Esophagus muscularis mucosa (tissue), 4 donors: ENCODE data around the gene CALHM2. TPM values are rescaled to one million over a fixed set of nuclear protein-coding genes. Genes with fewer than 3 reads are reported as not detected.

Source experiments
- DNase-seq: peaks from one replicate; pipeline ENCODE4 v3.0.0-alpha.2; 2017; ENCODE audit errors: extremely low spot score
- H3K27ac ChIP-seq, 4 donors: fragments of 200-600 bp; sonication (generic); replicated peaks in 1 of 4; 1 replicate in 3 of 4; 2 replicates in 1 of 4; pipeline ENCODE4 v1.5.1; 2016 to 2019; ENCODE audit warnings: mild to moderate bottlenecking in 1 of 4
- H3K27me3 ChIP-seq, 4 donors: fragments of 200-600 bp; sonication (generic); one replicate each; pipeline versions ENCODE4 v1.5.1 to v1.6.0; 2016 to 2019
- H3K36me3 ChIP-seq, 4 donors: fragments of 200-600 bp; sonication (generic); one replicate each; pipeline ENCODE4 v1.5.1; 2016 to 2019
- H3K4me1 ChIP-seq, 4 donors: fragments of 200-600 bp; sonication (generic); one replicate each; pipeline ENCODE4 v1.5.1; 2016 to 2019
- H3K4me3 ChIP-seq, 4 donors: fragments of 200-600 bp; sonication (generic); 1 replicate in 2 of 4; 2 replicates in 2 of 4; pipeline ENCODE4 v1.5.1; 2016 to 2019; ENCODE audit warnings: mild to moderate bottlenecking in 4 of 4, moderate library complexity in 1 of 4
- H3K9me3 ChIP-seq, 4 donors: fragments of 200-600 bp; sonication (generic); 1 replicate in 3 of 4; 2 replicates in 1 of 4; pipeline ENCODE4 v1.5.1; 2016 to 2019
- EP300 ChIP-seq: sonication (generic); formaldehyde crosslinking; IDR thresholded peaks from one replicate; pipeline ENCODE4 v1.6.1; 2017; ENCODE audit warnings: antibody characterized with exemption
- POLR2A ChIP-seq: fragments of 450-650 bp; IDR thresholded peaks from one replicate; pipeline ENCODE4 v1.6.1; 2017; ENCODE audit warnings: antibody characterized with exemption, moderate library complexity, mild to moderate bottlenecking, low read depth
- POLR2AphosphoS5 ChIP-seq, 2 donors: sonication (generic); formaldehyde crosslinking; IDR thresholded peaks; one replicate each; pipeline ENCODE4 v1.6.1; 2017; ENCODE audit warnings: antibody characterized with exemption in 2 of 2
- WGBS: methylation state at CpG from one replicate; pipeline ENCODE4 v1.1.5; 2018; 5-methylcytosine and 5-hydroxymethylcytosine counted together
- intact Hi-C: fragments of 100-400 bp; cut with DNase I; formaldehyde crosslinking; loops from one replicate; pipeline ENCODE4 v1.15.1; 2023
- total RNA-seq, 4 donors: library from RNA; depleted of rRNA; stranded (reverse); fragments of >200 nt; gene quantifications; one replicate each; pipeline versions ENCODE4 v1.1.0 to v1.2.1, GENCODE V29; 2016
- TF ChIP-seq, protein P1 (sequence below), 3 experiments: fragments of 200-600 bp in 2 of 3; fragments of 450-650 bp in 1 of 3; sonication (generic) in 2 of 3; IDR thresholded peaks; one replicate each; pipeline ENCODE4 v1.5.1; 2017 to 2019; ENCODE audit warnings: antibody characterized with exemption in 3 of 3, mild to moderate bottlenecking in 2 of 3, moderate library complexity in 1 of 3

CALHM2 gene
- total RNA-seq, 4 donors from 2014 or later: 44.4 to 69.9 (median 62.8) TPM

DNA sequence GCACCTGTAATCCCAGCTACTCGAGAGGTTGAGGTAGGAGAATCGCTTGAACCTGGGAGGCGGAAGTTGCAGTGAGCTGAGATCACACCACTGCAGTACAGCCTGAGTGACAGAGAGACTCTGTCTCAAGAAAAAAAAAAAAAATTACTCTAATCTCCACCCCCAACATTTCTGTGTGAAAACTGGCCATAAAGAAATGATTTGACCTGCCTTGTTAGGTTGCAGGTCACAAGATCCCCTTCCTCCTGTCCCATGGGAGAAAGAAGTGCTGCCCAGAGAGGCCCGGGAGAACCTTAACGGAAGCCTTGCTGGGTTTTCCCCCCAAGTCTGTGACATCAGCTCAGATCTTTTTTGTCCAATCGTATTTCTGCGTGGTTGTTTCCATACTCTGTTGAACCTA is 15.2 kb upstream of the CALHM2 start:
- no peaks in the 10 kb centered on the region for H3K27me3 ChIP-seq
- intact Hi-C loops: no loop called here
- no peak overlapping the region for H3K27ac ChIP-seq
- WGBS: 93% methylated on average over 7 of the region's 7 CpGs
- no peak overlapping the region for H3K4me3 ChIP-seq
- no peaks in the 10 kb centered on the region for H3K9me3 ChIP-seq
- no peaks in the 10 kb centered on the region for H3K36me3 ChIP-seq
- peaks cover 0 to 16% (median 2%) of the 10 kb centered on the region in 4 donors for H3K4me1 ChIP-seq
- DNase-seq: no peak
- TF ChIP-seq POLR2AphosphoS5 (IDR thresholded peaks at IDR 0.05): no peak
- no peak for TF ChIP-seq POLR2A
- no peak for TF ChIP-seq EP300
- TF ChIP-seq, protein P1, sequence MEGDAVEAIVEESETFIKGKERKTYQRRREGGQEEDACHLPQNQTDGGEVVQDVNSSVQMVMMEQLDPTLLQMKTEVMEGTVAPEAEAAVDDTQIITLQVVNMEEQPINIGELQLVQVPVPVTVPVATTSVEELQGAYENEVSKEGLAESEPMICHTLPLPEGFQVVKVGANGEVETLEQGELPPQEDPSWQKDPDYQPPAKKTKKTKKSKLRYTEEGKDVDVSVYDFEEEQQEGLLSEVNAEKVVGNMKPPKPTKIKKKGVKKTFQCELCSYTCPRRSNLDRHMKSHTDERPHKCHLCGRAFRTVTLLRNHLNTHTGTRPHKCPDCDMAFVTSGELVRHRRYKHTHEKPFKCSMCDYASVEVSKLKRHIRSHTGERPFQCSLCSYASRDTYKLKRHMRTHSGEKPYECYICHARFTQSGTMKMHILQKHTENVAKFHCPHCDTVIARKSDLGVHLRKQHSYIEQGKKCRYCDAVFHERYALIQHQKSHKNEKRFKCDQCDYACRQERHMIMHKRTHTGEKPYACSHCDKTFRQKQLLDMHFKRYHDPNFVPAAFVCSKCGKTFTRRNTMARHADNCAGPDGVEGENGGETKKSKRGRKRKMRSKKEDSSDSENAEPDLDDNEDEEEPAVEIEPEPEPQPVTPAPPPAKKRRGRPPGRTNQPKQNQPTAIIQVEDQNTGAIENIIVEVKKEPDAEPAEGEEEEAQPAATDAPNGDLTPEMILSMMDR (IDR thresholded peaks at IDR 0.05): no peak

DNA sequence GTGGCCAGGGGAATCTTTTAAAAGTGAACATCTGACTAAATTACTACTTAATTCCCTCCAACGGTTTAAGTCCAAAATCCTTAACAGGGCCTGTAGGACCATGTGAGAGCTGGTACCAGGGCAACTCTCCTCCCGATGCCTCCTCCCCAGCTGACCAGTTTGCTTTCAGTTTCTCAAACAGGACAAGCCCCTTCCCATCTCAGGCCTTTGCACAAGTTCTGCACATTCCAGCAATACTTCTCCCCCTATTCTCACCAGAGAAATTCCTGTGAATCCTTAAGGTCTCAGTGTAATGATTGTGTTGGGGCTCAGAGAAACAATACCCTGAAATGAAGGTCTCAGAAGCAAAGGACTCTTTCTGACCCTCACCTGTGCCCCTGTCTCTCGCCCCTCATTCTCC is 14.6 kb upstream of the CALHM2 start:
- WGBS: 86% methylated on average over 3 of the region's 3 CpGs
- DNase-seq: no peak
- TF ChIP-seq POLR2A: no peak
- TF ChIP-seq, protein P1 (IDR thresholded peaks at IDR 0.05): no peak
- no peaks in the 10 kb centered on the region for H3K9me3 ChIP-seq
- intact Hi-C loops: no loop called here
- peaks cover 0 to 12% (median 2%) of the 10 kb centered on the region in 4 donors for H3K4me1 ChIP-seq
- H3K27me3 ChIP-seq: no peaks in the 10 kb centered on the region
- H3K27ac ChIP-seq: no peak overlapping the region
- H3K36me3 ChIP-seq: no peaks in the 10 kb centered on the region
- no peak overlapping the region for H3K4me3 ChIP-seq

DNA sequence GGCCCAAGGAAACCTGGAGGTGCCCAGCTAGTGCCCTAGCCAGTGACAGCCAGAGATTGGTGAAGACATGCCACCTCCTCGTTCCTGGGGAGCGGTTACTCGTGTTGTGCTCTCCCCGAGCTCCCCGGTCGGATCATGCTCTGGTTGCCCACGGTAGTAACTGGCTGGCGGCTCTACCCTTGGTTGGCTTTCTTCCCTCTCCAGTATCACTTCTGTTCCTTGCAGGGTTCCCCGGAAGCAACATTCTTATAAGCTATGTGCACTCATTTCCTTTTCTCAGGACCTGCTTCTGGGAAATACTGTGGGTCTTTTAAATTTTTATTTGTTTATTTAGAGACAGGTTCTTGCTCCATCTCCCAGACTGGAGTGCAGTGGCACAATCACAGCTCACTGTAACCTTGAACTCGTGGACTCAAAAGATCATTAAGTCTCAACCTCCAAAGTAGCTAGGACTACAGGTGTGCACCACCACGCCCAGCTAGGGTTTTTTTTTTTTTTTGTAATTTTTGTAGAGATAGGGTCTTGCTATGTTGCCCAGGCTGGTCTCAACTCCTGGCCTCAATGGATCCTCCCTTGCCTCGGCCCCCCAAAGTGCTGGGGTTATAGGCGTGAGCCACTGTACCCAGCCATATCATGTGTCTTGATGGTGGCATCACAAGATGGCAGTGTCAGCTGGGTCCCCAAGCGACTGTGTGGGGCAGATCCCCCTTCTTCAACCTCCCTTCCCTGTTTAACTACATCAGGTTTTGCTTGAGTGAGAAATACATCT is 13.4 kb upstream of the CALHM2 start:
- no peaks in the 10 kb centered on the region for H3K27me3 ChIP-seq
- H3K36me3 ChIP-seq: no peaks in the 10 kb centered on the region
- TF ChIP-seq, protein P1 (IDR thresholded peaks at IDR 0.05): no peak
- TF ChIP-seq POLR2AphosphoS5 (IDR thresholded peaks at IDR 0.05): no peak
- DNase-seq: no peak
- intact Hi-C loops: no loop called here
- WGBS: 78% methylated on average over 14 of the region's 14 CpGs
- H3K9me3 ChIP-seq: no peaks in the 10 kb centered on the region
- H3K27ac ChIP-seq: no peak overlapping the region
- H3K4me1 ChIP-seq: peaks cover 0 to under 1% (median 0%) of the 10 kb centered on the region in 4 donors
- no peak overlapping the region for H3K4me3 ChIP-seq

DNA sequence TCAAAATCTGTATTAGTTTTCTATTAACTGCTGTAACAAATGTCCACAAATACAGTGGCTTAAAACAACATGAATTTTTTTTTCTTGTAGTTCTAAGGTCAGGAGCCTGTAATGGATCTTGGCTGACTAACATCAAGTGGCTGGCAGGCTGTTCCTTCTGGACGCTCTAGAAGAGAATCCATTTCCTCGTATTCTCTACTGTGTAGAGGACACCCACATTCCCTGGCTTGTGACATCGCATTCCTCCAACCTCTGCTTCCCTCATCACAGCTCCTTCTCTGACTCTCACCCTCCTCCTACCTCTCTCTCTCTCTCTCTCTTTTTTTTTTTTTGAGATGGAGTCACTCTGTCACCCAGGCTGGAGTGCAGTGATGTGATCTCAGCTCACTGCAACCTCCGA is 11.3 kb upstream of the CALHM2 start:
- Histone ChIP-seq H3K9me3 (no peaks in the 10 kb centered on the region), H3K27ac (no peak overlapping the region), H3K27me3 (no peaks in the 10 kb centered on the region), H3K4me1 (no peaks in the 10 kb centered on the region), H3K4me3 (no peak overlapping the region), H3K36me3 (no peaks in the 10 kb centered on the region)
- DNase-seq: no peak
- WGBS: 80% methylated on average over 4 of the region's 4 CpGs
- TF ChIP-seq POLR2A: no peak
- no peak for TF ChIP-seq EP300
- TF ChIP-seq POLR2AphosphoS5 (IDR thresholded peaks at IDR 0.05): no peak
- TF ChIP-seq, protein P1 (IDR thresholded peaks at IDR 0.05): no peak
- intact Hi-C loops: no loop called here

DNA sequence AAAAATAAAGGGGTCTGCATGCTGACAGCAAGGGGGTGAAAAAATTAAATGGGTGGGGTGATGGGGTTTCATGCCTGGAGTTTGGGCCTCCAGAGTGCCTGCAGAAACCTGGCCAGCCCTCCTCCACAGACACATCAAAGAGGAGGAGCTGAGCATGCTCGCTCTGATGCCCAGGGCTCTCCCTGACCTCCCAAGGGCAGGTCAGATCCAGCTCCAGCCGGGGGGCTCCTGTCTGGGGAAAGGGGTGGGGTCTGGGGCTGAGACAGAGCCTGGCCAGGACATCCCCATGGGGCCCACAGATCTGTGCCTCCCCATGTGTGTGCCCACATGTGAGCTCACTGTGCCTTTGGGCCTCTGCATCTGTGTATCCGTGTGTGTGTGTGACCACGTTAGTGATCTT is 7.4 kb upstream of the CALHM2 start:
- TF ChIP-seq EP300: no peak
- no peak for TF ChIP-seq POLR2AphosphoS5 (IDR thresholded peaks at IDR 0.05)
- no peak for TF ChIP-seq POLR2A
- TF ChIP-seq, protein P1 (IDR thresholded peaks at IDR 0.05): no peak
- Histone ChIP-seq H3K27ac (no peak overlapping the region), H3K27me3 (no peaks in the 10 kb centered on the region), H3K4me3 (no peak overlapping the region), H3K4me1 (no peaks in the 10 kb centered on the region), H3K9me3 (no peaks in the 10 kb centered on the region), H3K36me3 (no peaks in the 10 kb centered on the region)
- intact Hi-C loops: no loop called here
- 67% methylated on average over 1 of the region's 4 CpGs for WGBS
- no peak for DNase-seq
